ENCODE data around the gene PAGE1. TPM values are rescaled to one million over a fixed set of nuclear protein-coding genes. Genes with fewer than 3 reads are reported as not detected.

Gene PAGE1, protein sequence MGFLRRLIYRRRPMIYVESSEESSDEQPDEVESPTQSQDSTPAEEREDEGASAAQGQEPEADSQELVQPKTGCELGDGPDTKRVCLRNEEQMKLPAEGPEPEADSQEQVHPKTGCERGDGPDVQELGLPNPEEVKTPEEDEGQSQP
- total RNA-seq (2013; cell fraction: nucleolus; rRNA removed), result not detected in 2 replicates
- total RNA-seq (2014; rRNA removed) (not detected in 2 replicates), total RNA-seq (2014; rRNA removed; fragmentation: Illumina TruSeq; extraction: Trizol) (not detected in 2 replicates), total RNA-seq (2021) (not detected in 2 replicates), polyA plus RNA-seq (2011; rRNA removed) (0.14 TPM in 1 of 2 replicates, not detected in the other), polyA plus RNA-seq (2014; fragmentation: Illumina TruSeq; extraction: Trizol) (not detected in 2 replicates), polyA plus RNA-seq (2014; fragmentation: Nextera tagmentation; extraction: Ambion mirVana) (not detected), polyA plus RNA-seq (2014; rRNA removed) (not detected in 2 replicates), polyA plus RNA-seq (2016; fragmentation: Nextera tagmentation; extraction: Ambion mirVana) (not detected), polyA minus RNA-seq (2011; rRNA and poly(A)+ RNA removed) (not detected in 2 replicates), Bru-seq, nascent RNA (not detected), BruChase-seq, experiment 1, labeled RNA remaining after a 6-hour chase (not detected), BruChase-seq, experiment 2, labeled RNA remaining after a 2-hour chase (not detected)
- polyA plus RNA-seq (2011; ENCODE audit: low read depth), result not detected
- polyA plus RNA-seq (2011; cell fraction: cytosol; rRNA removed), result not detected in 2 replicates
- polyA plus RNA-seq (2011; cell fraction: nucleus; rRNA removed), result not detected in 2 replicates
- polyA plus RNA-seq (2012), result not detected in 2 replicates
- polyA minus RNA-seq (2011; cell fraction: cytosol; rRNA and poly(A)+ RNA removed), result not detected in 2 replicates
- not detected in 2 replicates for polyA minus RNA-seq (2011; cell fraction: nucleus; rRNA and poly(A)+ RNA removed)
- long read RNA-seq, experiment 1, result 0 reads
- long read RNA-seq, experiment 2, result 0 reads

DNA sequence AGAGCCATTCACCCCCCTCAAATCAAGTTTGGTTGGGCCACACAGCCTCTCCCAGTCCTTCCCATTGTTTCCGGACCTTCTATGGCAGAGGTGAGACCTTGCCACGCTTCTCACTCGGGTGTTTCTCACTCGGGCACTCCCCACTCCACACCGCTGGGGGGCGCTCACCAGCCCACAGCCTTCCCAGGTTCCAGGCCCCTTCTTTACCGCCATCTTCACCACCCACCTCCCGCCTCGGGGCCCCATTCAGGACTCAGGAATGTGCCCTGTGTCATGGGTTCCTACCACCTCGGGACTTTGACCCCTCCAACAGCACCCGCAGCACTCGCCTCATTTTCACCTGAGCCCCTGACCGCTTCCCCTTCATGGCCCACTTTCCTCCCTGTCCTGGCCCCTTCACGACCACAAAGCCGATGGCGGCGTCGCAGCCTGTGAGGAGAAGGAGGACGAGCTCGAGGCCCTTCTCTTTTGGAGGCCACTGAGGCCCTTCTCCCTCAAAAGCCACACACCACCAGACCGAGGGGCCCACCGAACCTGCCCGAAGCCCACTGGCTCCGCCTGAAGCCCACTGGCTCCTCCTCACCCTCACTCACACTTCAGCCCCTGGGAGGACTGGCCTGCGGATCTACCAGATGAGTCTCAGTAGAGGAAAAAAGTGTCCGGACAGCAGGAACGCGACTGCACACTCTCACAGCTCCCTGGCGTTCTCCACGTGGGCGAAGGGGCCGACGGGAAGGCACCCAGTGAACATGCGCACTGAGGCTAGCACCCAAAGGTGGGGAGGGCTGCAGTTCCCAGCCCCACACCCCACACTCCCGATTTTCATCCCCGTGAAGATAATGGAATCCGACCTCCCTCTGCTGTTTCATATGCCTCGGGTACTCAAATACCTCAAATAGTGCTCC lies at the start of gene PAGE1:
Gene PAGE1, minus strand, starts transcription at position 709 of the 905 bp plus-strand sequence. CDS start 1,214 bp downstream, outside the sequence.
- Histone ChIP-seq H3K9ac (ENCODE audit: control insufficient read depth, insufficient read depth, low read length) (no peak within 1 kb of the TSS), H3K4me1 (ENCODE audit: control insufficient read depth, insufficient read depth, low read length) (no peaks in the 10 kb centered on the region), H4K20me1 (ENCODE audit: control insufficient read depth, insufficient read depth) (no peaks in the 10 kb centered on the region), H2AFZ (ENCODE audit: control insufficient read depth, low read depth, low read length) (no peak within 1 kb of the TSS), H3K79me2 (ENCODE audit: control insufficient read depth, insufficient read depth, low read length) (no peaks in the 10 kb centered on the region), H3K4me2 (ENCODE audit: control insufficient read depth, insufficient read depth) (no peak within 1 kb of the TSS), H3K27ac (ENCODE audit: control insufficient read depth, insufficient read depth) (no peak within 1 kb of the TSS), H3K9me3 (replicated peaks; ENCODE audit: control insufficient read depth, insufficient read depth, low read length) (no peaks in the 10 kb centered on the region), H3K27me3 (replicated peaks in 1 of 2; ENCODE audit: control insufficient read depth in 2 of 2, insufficient read depth in 2 of 2, low read length in 1 of 2) (no peaks in the 10 kb centered on the region), H3K36me3 (ENCODE audit: control insufficient read depth in 2 of 2, insufficient read depth in 2 of 2, low read length in 1 of 2) (no peaks in the 10 kb centered on the region), H3K4me3 (no peak within 1 kb of the TSS)
- RAD21 ChIA-PET (ENCODE audit: unreplicated experiment), result no interaction called here
- POLR2A ChIA-PET, result no interaction called here
- ATAC-seq, result no peak
- WGBS (ENCODE audit: insufficient coverage, insufficient replicate concordance, low lambda C conversion rate, missing lambda C conversion rate), result 53% methylated on average over 38 of the region's 38 CpGs
- in situ Hi-C loops (cut with MboI), result no loop called here
- SMC1A ChIA-PET (ENCODE audit: uncharacterized antibody, unreplicated experiment), result no interaction called here
- intact Hi-C loops (cut with micrococcal nuclease; ENCODE audit: unreplicated experiment), result no loop called here
- CTCF ChIA-PET, result no interaction called here
- DNase-seq (ENCODE audit: low read depth, low spot score), result no peak
- no peak for FAIRE-seq
- BruUV-seq (replicated peaks), result no TSS peak
- no peak for TF ChIP-seq RUNX3 (IDR thresholded peaks at IDR 0.05; ENCODE audit: low read length)
- TF ChIP-seq CHD2 (IDR thresholded peaks at IDR 0.05; ENCODE audit: borderline replicate concordance, low read depth, low read length), result no peak
- TF ChIP-seq, protein P1, sequence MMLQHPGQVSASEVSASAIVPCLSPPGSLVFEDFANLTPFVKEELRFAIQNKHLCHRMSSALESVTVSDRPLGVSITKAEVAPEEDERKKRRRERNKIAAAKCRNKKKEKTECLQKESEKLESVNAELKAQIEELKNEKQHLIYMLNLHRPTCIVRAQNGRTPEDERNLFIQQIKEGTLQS (IDR thresholded peaks at IDR 0.05; ENCODE audit: borderline replicate concordance, extremely low read depth, low read depth, low read length), result no peak
- TF ChIP-seq HDAC2 (IDR thresholded peaks at IDR 0.05), result no peak
- TF ChIP-seq EED (IDR thresholded peaks at IDR 0.05; ENCODE audit: low read depth), result no peak
- TF ChIP-seq JUND (IDR thresholded peaks at IDR 0.05; ENCODE audit: low read depth, low read length), result no peak
- TF ChIP-seq, protein P2, sequence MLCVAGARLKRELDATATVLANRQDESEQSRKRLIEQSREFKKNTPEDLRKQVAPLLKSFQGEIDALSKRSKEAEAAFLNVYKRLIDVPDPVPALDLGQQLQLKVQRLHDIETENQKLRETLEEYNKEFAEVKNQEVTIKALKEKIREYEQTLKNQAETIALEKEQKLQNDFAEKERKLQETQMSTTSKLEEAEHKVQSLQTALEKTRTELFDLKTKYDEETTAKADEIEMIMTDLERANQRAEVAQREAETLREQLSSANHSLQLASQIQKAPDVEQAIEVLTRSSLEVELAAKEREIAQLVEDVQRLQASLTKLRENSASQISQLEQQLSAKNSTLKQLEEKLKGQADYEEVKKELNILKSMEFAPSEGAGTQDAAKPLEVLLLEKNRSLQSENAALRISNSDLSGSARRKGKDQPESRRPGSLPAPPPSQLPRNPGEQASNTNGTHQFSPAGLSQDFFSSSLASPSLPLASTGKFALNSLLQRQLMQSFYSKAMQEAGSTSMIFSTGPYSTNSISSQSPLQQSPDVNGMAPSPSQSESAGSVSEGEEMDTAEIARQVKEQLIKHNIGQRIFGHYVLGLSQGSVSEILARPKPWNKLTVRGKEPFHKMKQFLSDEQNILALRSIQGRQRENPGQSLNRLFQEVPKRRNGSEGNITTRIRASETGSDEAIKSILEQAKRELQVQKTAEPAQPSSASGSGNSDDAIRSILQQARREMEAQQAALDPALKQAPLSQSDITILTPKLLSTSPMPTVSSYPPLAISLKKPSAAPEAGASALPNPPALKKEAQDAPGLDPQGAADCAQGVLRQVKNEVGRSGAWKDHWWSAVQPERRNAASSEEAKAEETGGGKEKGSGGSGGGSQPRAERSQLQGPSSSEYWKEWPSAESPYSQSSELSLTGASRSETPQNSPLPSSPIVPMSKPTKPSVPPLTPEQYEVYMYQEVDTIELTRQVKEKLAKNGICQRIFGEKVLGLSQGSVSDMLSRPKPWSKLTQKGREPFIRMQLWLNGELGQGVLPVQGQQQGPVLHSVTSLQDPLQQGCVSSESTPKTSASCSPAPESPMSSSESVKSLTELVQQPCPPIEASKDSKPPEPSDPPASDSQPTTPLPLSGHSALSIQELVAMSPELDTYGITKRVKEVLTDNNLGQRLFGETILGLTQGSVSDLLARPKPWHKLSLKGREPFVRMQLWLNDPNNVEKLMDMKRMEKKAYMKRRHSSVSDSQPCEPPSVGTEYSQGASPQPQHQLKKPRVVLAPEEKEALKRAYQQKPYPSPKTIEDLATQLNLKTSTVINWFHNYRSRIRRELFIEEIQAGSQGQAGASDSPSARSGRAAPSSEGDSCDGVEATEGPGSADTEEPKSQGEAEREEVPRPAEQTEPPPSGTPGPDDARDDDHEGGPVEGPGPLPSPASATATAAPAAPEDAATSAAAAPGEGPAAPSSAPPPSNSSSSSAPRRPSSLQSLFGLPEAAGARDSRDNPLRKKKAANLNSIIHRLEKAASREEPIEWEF (IDR thresholded peaks at IDR 0.05; ENCODE audit: insufficient replicate concordance, low read depth, low read length), result no peak
- TF ChIP-seq, protein P3, sequence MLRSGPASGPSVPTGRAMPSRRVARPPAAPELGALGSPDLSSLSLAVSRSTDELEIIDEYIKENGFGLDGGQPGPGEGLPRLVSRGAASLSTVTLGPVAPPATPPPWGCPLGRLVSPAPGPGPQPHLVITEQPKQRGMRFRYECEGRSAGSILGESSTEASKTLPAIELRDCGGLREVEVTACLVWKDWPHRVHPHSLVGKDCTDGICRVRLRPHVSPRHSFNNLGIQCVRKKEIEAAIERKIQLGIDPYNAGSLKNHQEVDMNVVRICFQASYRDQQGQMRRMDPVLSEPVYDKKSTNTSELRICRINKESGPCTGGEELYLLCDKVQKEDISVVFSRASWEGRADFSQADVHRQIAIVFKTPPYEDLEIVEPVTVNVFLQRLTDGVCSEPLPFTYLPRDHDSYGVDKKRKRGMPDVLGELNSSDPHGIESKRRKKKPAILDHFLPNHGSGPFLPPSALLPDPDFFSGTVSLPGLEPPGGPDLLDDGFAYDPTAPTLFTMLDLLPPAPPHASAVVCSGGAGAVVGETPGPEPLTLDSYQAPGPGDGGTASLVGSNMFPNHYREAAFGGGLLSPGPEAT (IDR thresholded peaks at IDR 0.05; ENCODE audit: low read depth), result no peak
- no peak for TF ChIP-seq YBX1 (IDR thresholded peaks at IDR 0.05)
- TF ChIP-seq RB1 (IDR thresholded peaks at IDR 0.05; ENCODE audit: borderline replicate concordance), result no peak
